HCT116 (cell line): ENCODE results near the gene HIVEP3. TPM values are rescaled to one million over a fixed set of nuclear protein-coding genes. Genes with fewer than 3 reads are reported as not detected.

Experiments used
- ATAC-seq: fragments of 200-7000 bp; cut with Tn5 transposase; 2 replicates; pipeline ENCODE4 v1.9.1; 2020; ENCODE audit warnings: mild to moderate bottlenecking, moderate library complexity
- BruUV-seq: library from RNA; stranded (reverse); fragments of 400-500 nt; replicated peaks from 2 replicates; lab custom pipeline; 2021; lab: Mats Ljungman, UMichigan
- CTCF ChIA-PET: fragments of 300-600 bp; sonication (Branson Sonifier 250); formaldehyde crosslinking; loops from one replicate; lab custom pipeline; 2021; ENCODE audit warnings: antibody characterized with exemption; lab: Charles Lee
- POLR2A ChIA-PET: fragments of 300-600, 350-600 bp; sonication (Branson Sonifier 250); formaldehyde crosslinking; loops from one replicate; lab custom pipeline; 2021; ENCODE audit warnings: antibody characterized with exemption; lab: Charles Lee
- RAD21 ChIA-PET, 2 experiments: fragments of 300-600 bp; sonication (Branson Sonifier 250); formaldehyde crosslinking; loops; one replicate each; lab custom pipeline; 2023; ENCODE audit warnings: low total read pairs in 2 of 2; ENCODE audit not compliant: uncharacterized antibody in 2 of 2, unreplicated experiment in 2 of 2, low non-redundant PET in 1 of 2; lab: Charles Lee
- DNase-seq: peaks from one replicate; pipeline ENCODE4 v3.0.0-alpha.2; 2010; ENCODE audit warnings: low read depth, low spot score
- H2AFZ ChIP-seq: fragments of 200-600 bp; shearing (Covaris generic), sonication (generic); 2 replicates; pipeline ENCODE4 v1.6.1; 2017; ENCODE audit warnings: low read depth, mixed run types, mixed read lengths, antibody characterized with exemption, low read length; ENCODE audit not compliant: poor library complexity, severe bottlenecking
- H3K27ac ChIP-seq: 2 replicates; pipeline ENCODE4 v1.5.1; 2012; ENCODE audit warnings: low read depth, low read length
- H3K27me3 ChIP-seq: fragments of 200-600 bp; sonication (generic); 2 replicates; pipeline ENCODE4 v1.6.1; 2016; ENCODE audit warnings: mixed run types, low read length, mixed read lengths; ENCODE audit not compliant: insufficient read depth
- H3K36me3 ChIP-seq, 2 experiments: fragments of 200-500 bp in 1 of 2; fragments of 200-600 bp in 1 of 2; sonication (Bioruptor generic) in 1 of 2; sonication (generic) in 1 of 2; 2 replicates each; pipeline versions ENCODE4 v1.5.1 to v1.6.1; 2014 to 2016; ENCODE audit warnings: low read length in 2 of 2, inconsistent platforms in 1 of 2, mixed read lengths in 1 of 2, mixed run types in 1 of 2; ENCODE audit not compliant: insufficient read depth in 2 of 2, control insufficient read depth in 1 of 2
- H3K4me1 ChIP-seq, 2 experiments: fragments of 200-600 bp in 1 of 2; sonication (generic) in 1 of 2; 2 replicates each; pipeline versions ENCODE4 v1.5.1 to v1.6.1; 2012 to 2017; ENCODE audit warnings: low read length in 2 of 2, inconsistent platforms in 1 of 2, mild to moderate bottlenecking in 1 of 2, mixed read lengths in 1 of 2, mixed run types in 1 of 2, moderate library complexity in 1 of 2; ENCODE audit not compliant: insufficient read depth in 2 of 2, control insufficient read depth in 1 of 2
- H3K4me2 ChIP-seq: fragments of 200-600 bp; sonication (generic); 2 replicates; pipeline ENCODE4 v1.6.1; 2017; ENCODE audit warnings: mixed run types, low read length, mixed read lengths
- H3K4me3 ChIP-seq, 2 experiments: fragments of 200-600 bp in 1 of 2; sonication (generic) in 1 of 2; replicated peaks in 1 of 2; 2 replicates each; pipeline ENCODE4 v1.5.1; 2011 to 2016; ENCODE audit warnings: low read length in 2 of 2, control low read depth in 1 of 2, low read depth in 1 of 2, mild to moderate bottlenecking in 1 of 2, mixed read lengths in 1 of 2, mixed run types in 1 of 2
- H3K79me2 ChIP-seq: fragments of 200-600 bp; sonication (generic); 2 replicates; pipeline ENCODE4 v1.6.1; 2017; ENCODE audit warnings: mild to moderate bottlenecking, mixed run types, low read length, moderate library complexity, mixed read lengths; ENCODE audit not compliant: insufficient read depth
- H3K9ac ChIP-seq: fragments of 200-600 bp; sonication (generic); 2 replicates; pipeline ENCODE4 v1.6.1; 2016; ENCODE audit warnings: low read length, mixed read lengths
- H3K9me2 ChIP-seq: fragments of 200-600 bp; sonication (generic), shearing (Covaris generic); 2 replicates; pipeline ENCODE4 v1.6.1; 2017; ENCODE audit warnings: mixed run types, mild to moderate bottlenecking, moderate library complexity; ENCODE audit not compliant: insufficient read depth
- H3K9me3 ChIP-seq, 2 experiments: fragments of 200-500 bp in 1 of 2; fragments of 200-600 bp in 1 of 2; sonication (Bioruptor generic) in 1 of 2; sonication (generic) in 1 of 2; 2 replicates each; pipeline ENCODE4 v1.6.1; 2014 to 2017; ENCODE audit warnings: low read length in 2 of 2, mixed read lengths in 2 of 2, inconsistent platforms in 1 of 2, low read depth in 1 of 2, mild to moderate bottlenecking in 1 of 2, mixed run types in 1 of 2, moderate library complexity in 1 of 2; ENCODE audit not compliant: control insufficient read depth in 1 of 2, insufficient read depth in 1 of 2
- H4K20me1 ChIP-seq: fragments of 200-600 bp; sonication (generic), shearing (Covaris generic); 2 replicates; pipeline ENCODE4 v1.6.1; 2017; ENCODE audit warnings: mixed run types, mild to moderate bottlenecking, moderate library complexity; ENCODE audit not compliant: insufficient read depth
- ATF3 ChIP-seq: IDR thresholded peaks from 2 replicates; pipeline ENCODE4 v1.6.1; 2012
- CBX3 ChIP-seq: IDR thresholded peaks from 2 replicates; pipeline ENCODE4 v1.6.1; 2012; ENCODE audit warnings: low read depth
- CEBPB ChIP-seq: IDR thresholded peaks from 2 replicates; pipeline ENCODE4 v1.6.1; 2012; ENCODE audit warnings: low read depth
- EGR1 ChIP-seq: IDR thresholded peaks from 2 replicates; pipeline ENCODE4 v1.6.1; 2012; ENCODE audit warnings: low read depth
- EZH2 ChIP-seq: fragments of 200-600 bp; sonication (generic); IDR thresholded peaks from 2 replicates; pipeline ENCODE4 v1.6.1; 2017; ENCODE audit warnings: antibody characterized with exemption, mixed run types
- FOSL1 ChIP-seq: IDR thresholded peaks from 2 replicates; pipeline ENCODE4 v1.6.1; 2012; ENCODE audit warnings: low read depth
- JUND ChIP-seq: IDR thresholded peaks from 2 replicates; pipeline ENCODE4 v1.6.1; 2012
- MAX ChIP-seq: IDR thresholded peaks from 2 replicates; pipeline ENCODE4 v1.6.1; 2012
- POLR2A ChIP-seq: IDR thresholded peaks from 2 replicates; pipeline ENCODE4 v1.7.0; 2011; ENCODE audit warnings: borderline replicate concordance; ENCODE audit not compliant: insufficient read depth, insufficient read length; ENCODE audit errors: extremely low read depth
- POLR2AphosphoS5 ChIP-seq: IDR thresholded peaks from 2 replicates; pipeline ENCODE4 v1.6.1; 2011; ENCODE audit warnings: mild to moderate bottlenecking, low read depth, low read length, moderate library complexity
- RAD21 ChIP-seq: IDR thresholded peaks from 2 replicates; pipeline ENCODE4 v1.6.1; 2012; ENCODE audit warnings: low read depth, mild to moderate bottlenecking
- SIN3A ChIP-seq: IDR thresholded peaks from 2 replicates; pipeline ENCODE4 v1.6.1; 2012; ENCODE audit warnings: low read depth
- SP1 ChIP-seq: IDR thresholded peaks from 2 replicates; pipeline ENCODE4 v1.6.1; 2012; ENCODE audit warnings: low read depth
- SRF ChIP-seq: IDR thresholded peaks from 2 replicates; pipeline ENCODE4 v1.6.1; 2012; ENCODE audit warnings: low read depth
- TCF7L2 ChIP-seq: IDR thresholded peaks from 2 replicates; pipeline ENCODE4 v1.7.0; 2011; ENCODE audit warnings: borderline replicate concordance, inconsistent platforms; ENCODE audit not compliant: insufficient read depth, insufficient read length; ENCODE audit errors: extremely low read depth
- YY1 ChIP-seq: IDR thresholded peaks from 2 replicates; pipeline ENCODE4 v1.6.1; 2011; ENCODE audit warnings: low read length, low read depth, moderate library complexity, mild to moderate bottlenecking; ENCODE audit not compliant: insufficient replicate concordance; ENCODE audit errors: extremely low read depth
- ZBTB33 ChIP-seq: IDR thresholded peaks from 2 replicates; pipeline ENCODE4 v1.6.1; 2011; ENCODE audit warnings: mild to moderate bottlenecking, low read length, moderate library complexity; ENCODE audit not compliant: insufficient replicate concordance; ENCODE audit errors: extremely low read depth
- ZNF274 ChIP-seq: fragments of 200-500 bp; sonication (Bioruptor generic); IDR thresholded peaks from 2 replicates; pipeline ENCODE4 v1.6.1; 2014; ENCODE audit warnings: mild to moderate bottlenecking, low read depth, low read length, inconsistent platforms
- intact Hi-C: fragments of 100-400 bp; cut with micrococcal nuclease; formaldehyde crosslinking; loops from 2 replicates; pipeline ENCODE4 v1.10.0; 2022
- total RNA-seq: library from RNA; stranded (reverse); gene quantifications from one replicate; pipeline ENCODE4 v1.2.1, GENCODE V29; 2021; ENCODE audit not compliant: unreplicated experiment

Gene HIVEP3
- total RNA-seq, 1 experiment from 2014 or later: 7.1 TPM

GRCh38 chr1:41511239-41511540, 407.5 kb downstream of the HIVEP3 start:
- ChIA-PET CTCF (no interaction called here), RAD21 (no interaction called here), POLR2A (no interaction called here)
- TF ChIP-seq ATF3: no peak
- no peak for DNase-seq
- no peak for ATAC-seq
- Histone ChIP-seq H3K27ac (no peak overlapping the region), H2AFZ (no peak overlapping the region), H3K27me3 (no peaks in the 10 kb centered on the region), H3K79me2 (no peaks in the 10 kb centered on the region), H3K9me2 (no peaks in the 10 kb centered on the region), H3K9me3 (no peaks in the 10 kb centered on the region), H3K4me2 (no peak overlapping the region), H4K20me1 (no peaks in the 10 kb centered on the region), H3K4me3 (no peak overlapping the region), H3K4me1 (peaks cover 24 to 27% of the 10 kb centered on the region in 2 experiments), H3K36me3 (no peaks in the 10 kb centered on the region), H3K9ac (no peak overlapping the region)
- no TSS peak for BruUV-seq
- intact Hi-C loops: no loop called here

GRCh38 chr1:41510531-41511238, 408.0 kb downstream of the HIVEP3 start:
- no peak for TF ChIP-seq TCF7L2
- TF ChIP-seq EZH2: no peak
- no peak for TF ChIP-seq SP1
- no peak for TF ChIP-seq ZBTB33
- TF ChIP-seq POLR2AphosphoS5: no peak
- no peak for TF ChIP-seq JUND
- no peak for TF ChIP-seq CEBPB
- no peak for TF ChIP-seq SRF
- no peak for TF ChIP-seq MAX
- no peak for TF ChIP-seq ATF3
- no peak for TF ChIP-seq EGR1
- no peak for TF ChIP-seq YY1
- no peak for TF ChIP-seq FOSL1
- no peak for TF ChIP-seq SIN3A
- TF ChIP-seq POLR2A: no peak
- TF ChIP-seq CBX3: no peak
- TF ChIP-seq ZNF274: no peak
- TF ChIP-seq RAD21: no peak
- TF ChIP-seq, all 23 proteins: peak for 0
- intact Hi-C loops: no loop called here
- Histone ChIP-seq H3K4me2 (no peak overlapping the region), H3K27ac (no peak overlapping the region), H3K79me2 (no peaks in the 10 kb centered on the region), H3K9me2 (no peaks in the 10 kb centered on the region), H3K36me3 (no peaks in the 10 kb centered on the region), H3K9me3 (no peaks in the 10 kb centered on the region), H3K4me3 (no peak overlapping the region), H3K9ac (no peak overlapping the region), H3K27me3 (no peaks in the 10 kb centered on the region), H4K20me1 (no peaks in the 10 kb centered on the region), H3K4me1 (peaks cover 21 to 22% of the 10 kb centered on the region in 2 experiments), H2AFZ (no peak overlapping the region)
- ChIA-PET RAD21 (no interaction called here), POLR2A (no interaction called here), CTCF (no interaction called here)
- no TSS peak for BruUV-seq
- ATAC-seq (no peak), DNase-seq (no peak)
